Measurements from ENCODE around the gene ATP4B. TPM values are rescaled to one million over a fixed set of nuclear protein-coding genes. Genes with fewer than 3 reads are reported as not detected.
"Not testable (repeated sequence)": the region's sequence is repeated elsewhere in the genome, so short reads cannot be mapped to it uniquely, and the experiment has no call there.

The ATP4B gene
- total and polyA plus RNA-seq, 5 donors from 2014 or later: not detected

DNA sequence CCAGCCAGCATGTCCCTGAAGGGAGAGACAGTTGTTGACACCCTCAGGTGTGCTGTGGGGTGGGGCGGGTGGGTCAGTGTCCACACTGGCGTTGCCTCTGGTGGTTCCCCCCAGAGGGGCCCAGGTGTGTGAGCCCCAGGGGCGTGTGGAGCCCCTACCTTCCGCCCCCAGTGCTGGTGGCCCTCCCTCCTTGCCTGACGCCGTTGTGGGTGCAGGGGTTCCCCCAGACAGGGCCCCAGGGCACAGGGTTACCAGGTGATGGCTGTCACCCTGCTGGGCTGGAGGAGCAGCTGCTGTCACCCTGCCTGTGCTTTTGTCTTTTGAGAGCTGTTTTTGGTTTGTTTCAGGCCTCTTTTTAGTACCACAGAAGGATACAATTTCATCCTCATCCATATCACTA is 27.2 kb downstream of the ATP4B start:
- H3K36me3 ChIP-seq (ENCODE audit: control insufficient read depth, insufficient read depth, low read length): peaks cover 40% of the 10 kb centered on the region

DNA sequence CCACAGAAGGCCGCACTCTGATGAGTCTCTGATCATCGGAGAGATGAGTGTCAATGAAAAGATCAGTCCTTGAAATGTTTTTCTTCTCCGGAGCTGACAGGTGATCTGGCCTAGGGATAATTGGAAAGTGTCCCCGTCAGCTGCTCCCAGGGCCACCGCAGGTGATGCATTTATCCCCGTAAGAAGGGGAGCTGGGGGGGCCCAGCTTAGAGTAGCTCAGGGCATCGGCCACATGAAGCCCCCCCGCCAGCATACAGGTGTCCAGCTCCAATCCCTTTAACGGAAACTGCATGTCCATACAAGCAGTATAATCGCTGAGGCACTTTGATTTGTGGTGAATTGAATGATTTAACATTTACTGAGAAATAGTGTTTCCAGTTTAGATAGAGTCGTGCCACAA is 27.7 kb downstream of the ATP4B start:
- DNase-seq (no peak), ATAC-seq (ENCODE audit: low read depth in 2 of 2) (no peak)
- H3K4me1 Mint-ChIP-seq: peaks cover 0 to 12% (median 2%) of the 10 kb centered on the region in 4 donors
- H3K4me1 ChIP-seq (ENCODE audit: control insufficient read depth, insufficient read depth, low read length, poor library complexity, severe bottlenecking): no peaks in the 10 kb centered on the region
- H3K4me3 Mint-ChIP-seq: no peak overlapping the region
- no peaks in the 10 kb centered on the region for H3K27me3 Mint-ChIP-seq
- H3K27ac Mint-ChIP-seq: peak overlapping the region in 1 of 3 donors; percentile 71
- H3K4me3 ChIP-seq (ENCODE audit: low read depth, low read length): no peak overlapping the region
- H3K27me3 ChIP-seq (ENCODE audit: control insufficient read depth, insufficient read depth, low read length): no peaks in the 10 kb centered on the region
- peaks cover 35% of the 10 kb centered on the region for H3K36me3 ChIP-seq (ENCODE audit: control insufficient read depth, insufficient read depth, low read length)
- H3K27ac ChIP-seq (ENCODE audit: insufficient read depth, low read length, poor library complexity, severe bottlenecking): no peak overlapping the region
- no peaks in the 10 kb centered on the region for H3K9me3 ChIP-seq (ENCODE audit: control insufficient read depth in 2 of 2, low read length in 2 of 2)
- H3K36me3 Mint-ChIP-seq: peaks cover 16% of the 10 kb centered on the region
- peaks cover 0 to 1% (median 0%) of the 10 kb centered on the region in 7 donors for H3K9me3 Mint-ChIP-seq

More for the DNA sequence above, 27.2 kb downstream of the ATP4B start:
- Histone ChIP-seq H3K27ac (ENCODE audit: insufficient read depth, low read length, poor library complexity, severe bottlenecking) (no peak overlapping the region), H3K9me3 (ENCODE audit: control insufficient read depth in 2 of 2, low read length in 2 of 2) (no peaks in the 10 kb centered on the region), H3K4me1 (ENCODE audit: control insufficient read depth, insufficient read depth, low read length, poor library complexity, severe bottlenecking) (no peaks in the 10 kb centered on the region), H3K27me3 (ENCODE audit: control insufficient read depth, insufficient read depth, low read length) (no peaks in the 10 kb centered on the region), H3K4me3 (ENCODE audit: low read depth, low read length) (no peak overlapping the region)
- DNase-seq (no peak), ATAC-seq (ENCODE audit: low read depth in 2 of 2) (no peak)
- Mint-ChIP-seq H3K4me1 (peaks cover 0 to 12% (median 2%) of the 10 kb centered on the region in 4 donors), H3K9me3 (peaks cover 0 to 1% (median 0%) of the 10 kb centered on the region in 7 donors), H3K27ac (no peak overlapping the region), H3K36me3 (peaks cover 16% of the 10 kb centered on the region), H3K27me3 (no peaks in the 10 kb centered on the region), H3K4me3 (no peak overlapping the region)

DNA sequence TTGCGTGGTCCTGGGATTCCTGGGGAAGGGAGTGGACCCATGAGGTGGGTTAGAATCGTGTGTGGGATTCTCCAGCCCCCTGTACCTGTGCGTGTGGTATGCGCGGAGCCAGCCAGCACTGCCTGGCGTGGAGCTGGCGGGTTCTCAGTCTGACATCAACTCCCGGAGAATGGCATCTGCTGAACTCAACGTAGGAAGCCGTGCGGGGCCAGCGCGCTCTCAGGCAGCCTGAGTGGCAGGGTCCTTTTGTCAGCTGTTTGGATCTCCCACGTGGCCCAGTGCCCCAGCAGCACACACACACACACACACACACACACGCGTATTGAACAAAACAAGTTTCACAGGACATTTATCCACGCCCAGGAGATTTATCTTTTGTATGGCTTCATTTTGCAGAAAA is 28.1 kb downstream of the ATP4B start:
- Histone ChIP-seq H3K36me3 (ENCODE audit: control insufficient read depth, insufficient read depth, low read length) (peaks cover 31% of the 10 kb centered on the region), H3K27me3 (ENCODE audit: control insufficient read depth, insufficient read depth, low read length) (no peaks in the 10 kb centered on the region), H3K27ac (ENCODE audit: insufficient read depth, low read length, poor library complexity, severe bottlenecking) (no peak overlapping the region), H3K4me3 (ENCODE audit: low read depth, low read length) (no peak overlapping the region), H3K4me1 (ENCODE audit: control insufficient read depth, insufficient read depth, low read length, poor library complexity, severe bottlenecking) (no peaks in the 10 kb centered on the region), H3K9me3 (ENCODE audit: control insufficient read depth in 2 of 2, low read length in 2 of 2) (no peaks in the 10 kb centered on the region)
- H3K27ac Mint-ChIP-seq: no peak overlapping the region
- DNase-seq (no peak), ATAC-seq (ENCODE audit: low read depth in 2 of 2) (no peak)
- H3K4me3 Mint-ChIP-seq: no peak overlapping the region
- no peaks in the 10 kb centered on the region for H3K27me3 Mint-ChIP-seq
- H3K9me3 Mint-ChIP-seq: peaks cover 0 to 1% (median 0%) of the 10 kb centered on the region in 7 donors
- peaks cover 0 to 11% (median 2%) of the 10 kb centered on the region in 4 donors for H3K4me1 Mint-ChIP-seq
- peaks cover 15% of the 10 kb centered on the region for H3K36me3 Mint-ChIP-seq

DNA sequence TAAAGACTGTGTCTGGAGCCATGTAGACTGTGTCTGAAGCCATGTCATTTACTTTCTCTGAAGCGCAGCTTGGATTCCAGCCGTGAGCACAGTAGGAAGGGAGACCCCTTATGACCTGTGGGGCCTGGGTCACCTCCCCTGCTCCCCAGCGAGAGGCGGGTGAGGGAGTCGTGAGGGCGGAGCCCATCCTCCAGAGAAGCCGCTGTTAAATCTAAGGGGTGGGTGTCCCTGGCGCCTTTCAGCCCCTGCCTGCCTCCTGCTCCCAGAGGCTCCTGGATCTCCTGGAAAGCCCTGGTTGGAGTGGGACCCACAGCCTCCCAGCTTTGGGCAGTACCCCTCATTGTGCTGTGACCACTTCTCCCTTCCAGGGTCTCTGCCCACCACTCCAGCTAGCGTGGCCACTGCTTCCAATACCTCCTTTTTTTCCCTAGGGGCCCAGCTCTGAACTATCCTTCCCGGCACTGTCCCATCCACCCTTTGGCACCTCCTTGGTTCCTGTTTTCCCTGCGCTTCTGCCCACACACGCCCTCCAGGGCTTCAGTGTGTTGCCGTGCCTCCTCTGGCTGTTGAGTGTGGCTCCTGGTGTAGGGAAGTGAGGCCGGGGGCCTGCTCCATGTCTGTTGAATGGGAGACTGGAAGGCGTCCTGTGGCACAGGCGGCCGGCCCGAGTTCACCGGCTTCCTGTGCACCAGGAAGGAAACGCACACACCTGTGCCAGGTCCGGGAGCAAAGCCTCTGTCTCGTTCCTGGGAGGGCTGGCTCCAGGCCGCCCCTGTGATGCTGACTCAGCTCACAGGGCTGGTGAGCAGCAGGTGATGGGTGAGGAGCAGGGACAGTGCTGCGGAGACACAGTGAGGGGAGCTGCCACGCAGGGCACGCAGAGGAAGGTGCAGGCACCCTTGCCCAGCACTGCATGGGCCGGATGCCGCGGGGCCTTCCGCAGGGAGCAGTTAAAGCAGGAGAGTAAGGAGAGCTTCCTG is 29.4 kb downstream of the ATP4B start:
- Mint-ChIP-seq H3K27ac (peak overlapping the region; percentile 42 to 52 (median 52)), H3K27me3 (no peaks in the 10 kb centered on the region), H3K4me3 (no peak overlapping the region), H3K4me1 (peaks cover 0 to 2% (median 0%) of the 10 kb centered on the region in 4 donors), H3K36me3 (peaks cover 9% of the 10 kb centered on the region), H3K9me3 (peaks cover 0 to 1% (median 0%) of the 10 kb centered on the region in 7 donors)
- H3K27me3 ChIP-seq (ENCODE audit: control insufficient read depth, insufficient read depth, low read length): no peaks in the 10 kb centered on the region
- H3K9me3 ChIP-seq (ENCODE audit: control insufficient read depth in 2 of 2, low read length in 2 of 2): no peaks in the 10 kb centered on the region
- peaks cover 23% of the 10 kb centered on the region for H3K36me3 ChIP-seq (ENCODE audit: control insufficient read depth, insufficient read depth, low read length)
- no peak overlapping the region for H3K4me3 ChIP-seq (ENCODE audit: low read depth, low read length)
- ATAC-seq (ENCODE audit: low read depth in 2 of 2): no peak
- H3K27ac ChIP-seq (ENCODE audit: insufficient read depth, low read length, poor library complexity, severe bottlenecking): no peak overlapping the region
- DNase-seq: no peak
- no peaks in the 10 kb centered on the region for H3K4me1 ChIP-seq (ENCODE audit: control insufficient read depth, insufficient read depth, low read length, poor library complexity, severe bottlenecking)

DNA sequence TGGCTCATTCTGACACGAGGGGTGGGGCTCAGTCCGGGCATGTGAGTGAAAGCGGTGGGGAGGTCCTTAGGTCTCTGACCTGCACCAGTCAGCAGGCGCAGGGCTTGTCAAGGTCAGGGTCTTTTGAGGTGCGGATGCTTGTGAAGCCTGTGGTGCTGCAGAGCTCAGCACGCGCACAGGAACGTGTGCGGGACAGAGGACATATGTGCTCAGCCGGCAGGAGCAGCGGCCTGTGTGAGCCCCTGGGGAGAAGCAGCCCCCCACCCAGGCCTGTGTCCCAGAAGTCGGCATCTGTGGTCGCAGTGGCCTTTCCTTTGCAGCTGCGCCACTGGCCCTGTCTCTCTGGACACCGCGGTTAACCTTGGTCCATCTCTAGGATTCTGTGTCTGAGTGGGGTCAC is 30.9 kb downstream of the ATP4B start:
- Histone ChIP-seq H3K9me3 (ENCODE audit: control insufficient read depth in 2 of 2, low read length in 2 of 2) (no peaks in the 10 kb centered on the region), H3K36me3 (ENCODE audit: control insufficient read depth, insufficient read depth, low read length) (peaks cover 19% of the 10 kb centered on the region), H3K27me3 (ENCODE audit: control insufficient read depth, insufficient read depth, low read length) (no peaks in the 10 kb centered on the region), H3K27ac (ENCODE audit: insufficient read depth, low read length, poor library complexity, severe bottlenecking) (no peak overlapping the region), H3K4me1 (ENCODE audit: control insufficient read depth, insufficient read depth, low read length, poor library complexity, severe bottlenecking) (no peaks in the 10 kb centered on the region), H3K4me3 (ENCODE audit: low read depth, low read length) (no peak overlapping the region)
- peaks cover 0 to 2% (median 0%) of the 10 kb centered on the region in 4 donors for H3K4me1 Mint-ChIP-seq
- peaks cover 16% of the 10 kb centered on the region for H3K36me3 Mint-ChIP-seq
- ATAC-seq (ENCODE audit: low read depth in 2 of 2) (no peak), DNase-seq (no peak)
- H3K27ac Mint-ChIP-seq: peak overlapping the region in 1 of 3 donors; percentile 41
- no peaks in the 10 kb centered on the region for H3K27me3 Mint-ChIP-seq
- peaks cover 0 to 1% (median 0%) of the 10 kb centered on the region in 7 donors for H3K9me3 Mint-ChIP-seq
- H3K4me3 Mint-ChIP-seq: no peak overlapping the region

DNA sequence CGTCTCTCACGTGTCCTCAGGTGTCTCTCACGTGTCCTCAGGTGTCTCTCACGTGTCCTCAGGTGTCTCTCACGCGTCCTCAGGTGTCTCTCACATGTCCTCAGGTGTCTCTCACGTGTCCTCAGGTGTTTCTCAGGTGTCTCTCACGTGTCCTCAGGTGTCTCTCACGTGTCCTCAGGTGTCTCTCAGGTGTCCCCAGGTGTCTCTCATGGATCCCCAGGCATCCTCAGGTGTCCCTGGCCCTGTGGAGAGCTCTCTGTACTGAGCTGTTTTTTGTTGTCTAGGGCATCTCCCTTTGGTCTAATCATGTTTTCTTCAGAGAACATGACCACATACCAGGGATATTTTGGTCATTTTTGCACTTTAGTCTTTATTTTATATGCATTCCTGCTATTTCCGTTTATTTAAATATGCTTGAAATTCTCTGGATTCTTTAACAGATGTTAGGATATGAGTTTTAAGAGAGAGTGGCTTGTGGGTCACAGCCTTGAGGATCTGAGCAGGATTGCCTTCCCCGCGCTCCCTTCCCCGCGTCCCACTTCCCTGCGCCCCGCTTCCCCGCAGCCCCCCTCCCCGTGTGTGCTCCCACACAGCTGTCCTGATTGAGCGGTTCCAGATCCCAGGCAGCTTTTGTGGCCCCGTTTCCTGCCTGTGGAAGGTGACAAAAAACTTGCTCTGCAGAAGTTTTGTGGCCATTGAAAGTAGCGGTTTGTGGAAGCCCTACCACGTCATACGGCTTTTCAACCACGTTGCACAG is 31.9 kb downstream of the ATP4B start:
- DNase-seq (no peak), ATAC-seq (ENCODE audit: low read depth in 2 of 2) (no peak)
- no peak overlapping the region for H3K27ac ChIP-seq (ENCODE audit: insufficient read depth, low read length, poor library complexity, severe bottlenecking)
- H3K9me3 ChIP-seq (ENCODE audit: control insufficient read depth in 2 of 2, low read length in 2 of 2): no peaks in the 10 kb centered on the region
- H3K4me3 ChIP-seq (ENCODE audit: low read depth, low read length): no peak overlapping the region
- Mint-ChIP-seq H3K36me3 (peaks cover 19% of the 10 kb centered on the region), H3K4me1 (peaks cover 0 to 2% (median 0%) of the 10 kb centered on the region in 4 donors), H3K9me3 (peaks cover 0 to 3% (median 0%) of the 10 kb centered on the region in 7 donors), H3K4me3 (no peak overlapping the region), H3K27me3 (no peaks in the 10 kb centered on the region), H3K27ac (no peak overlapping the region)
- no peaks in the 10 kb centered on the region for H3K27me3 ChIP-seq (ENCODE audit: control insufficient read depth, insufficient read depth, low read length)
- H3K4me1 ChIP-seq (ENCODE audit: control insufficient read depth, insufficient read depth, low read length, poor library complexity, severe bottlenecking): no peaks in the 10 kb centered on the region
- H3K36me3 ChIP-seq (ENCODE audit: control insufficient read depth, insufficient read depth, low read length): peaks cover 10% of the 10 kb centered on the region

DNA sequence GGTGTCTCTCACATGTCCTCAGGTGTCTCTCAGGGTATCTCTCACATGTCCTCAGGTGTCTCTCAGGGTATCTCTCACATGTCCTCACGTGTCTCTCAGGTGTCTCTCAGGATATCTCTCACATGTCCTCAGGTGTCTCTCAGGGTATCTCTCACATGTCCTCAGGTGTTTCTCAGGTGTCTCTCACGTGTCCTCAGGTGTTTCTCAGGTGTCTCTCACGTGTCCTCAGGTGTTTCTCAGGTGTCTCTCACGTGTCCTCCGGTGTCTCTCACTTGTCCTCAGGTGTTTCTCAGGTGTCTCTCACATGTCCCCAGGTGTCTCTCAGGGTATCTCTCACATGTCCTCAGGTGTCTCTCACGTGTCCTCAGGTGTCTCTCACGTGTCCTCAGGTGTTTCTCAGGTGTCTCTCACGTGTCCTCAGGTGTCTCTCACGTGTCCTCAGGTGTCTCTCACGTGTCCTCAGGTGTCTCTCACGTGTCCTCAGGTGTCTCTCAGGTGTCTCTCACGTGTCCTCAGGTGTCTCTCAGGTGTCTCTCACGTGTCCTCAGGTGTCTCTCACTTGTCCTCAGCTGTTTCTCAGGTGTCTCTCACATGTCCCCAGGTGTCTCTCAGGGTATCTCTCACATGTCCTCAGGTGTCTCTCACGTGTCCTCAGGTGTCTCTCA is 33.2 kb downstream of the ATP4B start:
- not testable (repeated sequence) for H3K27me3 ChIP-seq (ENCODE audit: control insufficient read depth, insufficient read depth, low read length); H3K27me3 Mint-ChIP-seq; H3K9me3 Mint-ChIP-seq; H3K4me3 Mint-ChIP-seq; H3K4me3 ChIP-seq (ENCODE audit: low read depth, low read length); H3K9me3 ChIP-seq (ENCODE audit: control insufficient read depth in 2 of 2, low read length in 2 of 2); DNase-seq; H3K27ac ChIP-seq (ENCODE audit: insufficient read depth, low read length, poor library complexity, severe bottlenecking); ATAC-seq (ENCODE audit: low read depth in 2 of 2); H3K4me1 ChIP-seq (ENCODE audit: control insufficient read depth, insufficient read depth, low read length, poor library complexity, severe bottlenecking); H3K36me3 ChIP-seq (ENCODE audit: control insufficient read depth, insufficient read depth, low read length); H3K4me1 Mint-ChIP-seq
- Mint-ChIP-seq H3K27ac (peak overlapping the region in 1 of 3 donors; percentile 83), H3K36me3 (peaks cover 19% of the 10 kb centered on the region)

Data from CD4-positive, CD25-positive, alpha-beta regulatory T cell (primary cell).